Neuronal stem cell (in vitro differentiated cells): ENCODE data around the gene FAM114A1.

Experiments
- DNase-seq: peaks from one replicate; pipeline ENCODE4 v3.0.0-alpha.2; 2013; ENCODE audit warnings: low spot score
- H2AFZ ChIP-seq: one replicate; pipeline ENCODE4 v1.6.1; 2013; ENCODE audit warnings: mild to moderate bottlenecking, low read length, inconsistent platforms
- H2AK5ac ChIP-seq: 2 replicates; pipeline ENCODE4 v1.6.1; 2013; ENCODE audit warnings: low read depth, mild to moderate bottlenecking, inconsistent platforms, low read length, moderate library complexity, mixed read lengths
- H2BK120ac ChIP-seq: 2 replicates; pipeline ENCODE4 v1.6.1; 2013; ENCODE audit warnings: low read depth, mild to moderate bottlenecking, inconsistent platforms, low read length, moderate library complexity, mixed read lengths
- H2BK12ac ChIP-seq: one replicate; pipeline ENCODE4 v1.6.1; 2013; ENCODE audit warnings: low read length, inconsistent platforms
- H2BK15ac ChIP-seq: 2 replicates; pipeline ENCODE4 v1.6.1; 2013; ENCODE audit warnings: mild to moderate bottlenecking, low read length, inconsistent platforms, mixed read lengths
- H2BK5ac ChIP-seq: one replicate; pipeline ENCODE4 v1.6.1; 2013; ENCODE audit warnings: inconsistent platforms, mild to moderate bottlenecking, low read length, moderate library complexity
- H3K14ac ChIP-seq: one replicate; pipeline ENCODE4 v1.6.1; 2013; ENCODE audit warnings: low read length, inconsistent platforms
- H3K18ac ChIP-seq: 2 replicates; pipeline ENCODE4 v1.6.1; 2013; ENCODE audit warnings: low read length, inconsistent platforms
- H3K23ac ChIP-seq: 2 replicates; pipeline ENCODE4 v1.6.1; 2013; ENCODE audit warnings: low read depth, mild to moderate bottlenecking, mixed read lengths, low read length, inconsistent platforms; ENCODE audit not compliant: poor library complexity
- H3K27ac ChIP-seq: replicated peaks from 3 replicates; pipeline ENCODE4 v1.5.1; 2013; ENCODE audit warnings: low read length, inconsistent platforms
- H3K27me3 ChIP-seq, 3 experiments: 2 replicates each; pipeline ENCODE4 v1.6.1; 2013; ENCODE audit warnings: low read length in 3 of 3, mild to moderate bottlenecking in 2 of 3, inconsistent platforms in 1 of 3, low read depth in 1 of 3, mixed read lengths in 1 of 3, moderate library complexity in 1 of 3; ENCODE audit not compliant: control insufficient read depth in 3 of 3, insufficient read depth in 3 of 3
- H3K36me3 ChIP-seq, 2 donors: replicated peaks in 1 of 2; 2 replicates each; pipeline ENCODE4 v1.6.1; 2013; ENCODE audit warnings: low read length in 2 of 2; ENCODE audit not compliant: control insufficient read depth in 2 of 2, insufficient read depth in 2 of 2
- H3K4ac ChIP-seq: 2 replicates; pipeline ENCODE4 v1.6.1; 2013; ENCODE audit warnings: inconsistent platforms, mild to moderate bottlenecking, low read length, moderate library complexity
- H3K4me1 ChIP-seq, 2 donors: 1 replicate in 1 of 2; 2 replicates in 1 of 2; pipeline ENCODE4 v1.6.1; 2013; ENCODE audit warnings: low read length in 2 of 2, low read depth in 1 of 2; ENCODE audit not compliant: control insufficient read depth in 2 of 2, insufficient read depth in 1 of 2
- H3K4me2 ChIP-seq: one replicate; pipeline ENCODE4 v1.6.1; 2013; ENCODE audit warnings: mild to moderate bottlenecking, low read length, inconsistent platforms; ENCODE audit not compliant: insufficient read depth, poor library complexity, severe bottlenecking
- H3K4me3 ChIP-seq, 2 donors: 2 replicates each; pipeline ENCODE4 v1.5.1; 2013; ENCODE audit warnings: low read length in 2 of 2, mild to moderate bottlenecking in 2 of 2, inconsistent platforms in 1 of 2, moderate library complexity in 1 of 2
- H3K79me1 ChIP-seq: one replicate; pipeline ENCODE4 v1.6.1; 2013; ENCODE audit warnings: low read depth, mild to moderate bottlenecking, inconsistent platforms, low read length, moderate library complexity
- H3K9ac ChIP-seq: one replicate; pipeline ENCODE4 v1.6.1; 2013; ENCODE audit warnings: mild to moderate bottlenecking, low read depth, low read length, inconsistent platforms; ENCODE audit not compliant: poor library complexity
- H3K9me3 ChIP-seq, 2 donors: replicated peaks in 1 of 2; 2 replicates each; pipeline versions ENCODE3 to v1.6.1; 2013; ENCODE audit warnings: low read length in 2 of 2, mild to moderate bottlenecking in 2 of 2, inconsistent platforms in 1 of 2, low read depth in 1 of 2, mixed read lengths in 1 of 2, moderate library complexity in 1 of 2; ENCODE audit not compliant: control insufficient read depth in 2 of 2, insufficient read depth in 1 of 2
- H4K8ac ChIP-seq: one replicate; pipeline ENCODE4 v1.6.1; 2013; ENCODE audit warnings: low read depth, mild to moderate bottlenecking, inconsistent platforms, low read length, moderate library complexity
- H4K91ac ChIP-seq: one replicate; pipeline ENCODE4 v1.6.1; 2013; ENCODE audit warnings: low read length, low read depth, mild to moderate bottlenecking, inconsistent platforms; ENCODE audit not compliant: poor library complexity
- WGBS, 2 donors: extraction: QIAGEN DNeasy Blood & Tissue Kit; methylation state at CpG; one replicate each; pipeline ENCODE4 v1.1.7; 2013; ENCODE audit warnings: missing lambda C conversion rate in 2 of 2, mixed read lengths in 1 of 2; ENCODE audit not compliant: insufficient read length in 2 of 2, insufficient replicate concordance in 1 of 2; ENCODE audit errors: extremely low coverage in 2 of 2; 5-methylcytosine and 5-hydroxymethylcytosine counted together

Gene FAM114A1

GRCh38 chr4:38870098-38870808, 2.6 kb downstream of the FAM114A1 start:
- no peak overlapping the region for H2AK5ac ChIP-seq
- H4K91ac ChIP-seq, result no peak overlapping the region
- H3K14ac ChIP-seq, result no peak overlapping the region
- H2BK15ac ChIP-seq, result no peak overlapping the region
- H3K4ac ChIP-seq, result no peak overlapping the region
- DNase-seq, result no peak
- H3K23ac ChIP-seq, result no peak overlapping the region
- peaks cover 2 to 22% (median 10%) of the 10 kb centered on the region in 3 experiments for H3K27me3 ChIP-seq
- H2BK5ac ChIP-seq, result no peak overlapping the region
- H3K4me1 ChIP-seq, result peaks cover 5 to 6% of the 10 kb centered on the region in 2 donors
- H2BK120ac ChIP-seq, result no peak overlapping the region
- H3K36me3 ChIP-seq, result peaks cover 0 to 3% of the 10 kb centered on the region in 2 donors
- no peak overlapping the region for H3K27ac ChIP-seq
- no peaks in the 10 kb centered on the region for H3K79me1 ChIP-seq
- H2AFZ ChIP-seq, result no peak overlapping the region
- no peak overlapping the region for H4K8ac ChIP-seq
- no peak overlapping the region for H3K9ac ChIP-seq
- H2BK12ac ChIP-seq, result no peak overlapping the region
- no peaks in the 10 kb centered on the region for H3K9me3 ChIP-seq
- no CpG with 5 or more reads among the region's 7 CpGs for WGBS, 2 donors
- no peak overlapping the region for H3K4me3 ChIP-seq
- no peak overlapping the region for H3K18ac ChIP-seq
- H3K4me2 ChIP-seq, result no peak overlapping the region

- no peak for DNase-seq
- H4K8ac ChIP-seq, result no peak overlapping the region
- no peak overlapping the region for H3K4me2 ChIP-seq
- H4K91ac ChIP-seq, result no peak overlapping the region
- H2BK120ac ChIP-seq, result no peak overlapping the region
- no peak overlapping the region for H3K23ac ChIP-seq
- no peak overlapping the region for H2BK12ac ChIP-seq
- H3K4me3 ChIP-seq, result no peak overlapping the region
- peaks cover 2 to 22% (median 10%) of the 10 kb centered on the region in 3 experiments for H3K27me3 ChIP-seq
- H3K36me3 ChIP-seq, result peaks cover 0 to 3% of the 10 kb centered on the region in 2 donors
- H3K9me3 ChIP-seq, result peaks cover under 1 to 2% of the 10 kb centered on the region in 2 donors
- no peak overlapping the region for H3K18ac ChIP-seq
- H3K4me1 ChIP-seq, result peaks cover 5 to 6% of the 10 kb centered on the region in 2 donors
- H3K79me1 ChIP-seq, result no peaks in the 10 kb centered on the region
- no peak overlapping the region for H2AFZ ChIP-seq
- no peak overlapping the region for H3K27ac ChIP-seq
- H2BK15ac ChIP-seq, result no peak overlapping the region
- H2AK5ac ChIP-seq, result no peak overlapping the region
- no peak overlapping the region for H2BK5ac ChIP-seq
- H3K14ac ChIP-seq, result no peak overlapping the region
- WGBS, 2 donors, result no CpG with 5 or more reads among the region's 1 CpG
- H3K9ac ChIP-seq, result no peak overlapping the region
- H3K4ac ChIP-seq, result no peak overlapping the region
Observed at GRCh38 chr4:38871593-38871992, 4.0 kb downstream of the FAM114A1 start.

- H3K14ac ChIP-seq, result no peak overlapping the region
- peaks cover 0 to 3% of the 10 kb centered on the region in 2 donors for H3K36me3 ChIP-seq
- H3K79me1 ChIP-seq, result no peaks in the 10 kb centered on the region
- H3K4me1 ChIP-seq, result peaks cover 5 to 6% of the 10 kb centered on the region in 2 donors
- peaks cover 2 to 17% (median 10%) of the 10 kb centered on the region in 3 experiments for H3K27me3 ChIP-seq
- H2BK5ac ChIP-seq, result no peak overlapping the region
- H3K4ac ChIP-seq, result no peak overlapping the region
- H3K4me2 ChIP-seq, result no peak overlapping the region
- H4K91ac ChIP-seq, result no peak overlapping the region
- H2BK15ac ChIP-seq, result no peak overlapping the region
- DNase-seq, result no peak
- H3K9ac ChIP-seq, result no peak overlapping the region
- H3K27ac ChIP-seq, result no peak overlapping the region
- no peak overlapping the region for H2BK12ac ChIP-seq
- H3K4me3 ChIP-seq, result no peak overlapping the region
- H2BK120ac ChIP-seq, result no peak overlapping the region
- no peak overlapping the region for H3K18ac ChIP-seq
- H3K9me3 ChIP-seq, result peaks cover 2 to 3% of the 10 kb centered on the region in 2 donors
- H4K8ac ChIP-seq, result no peak overlapping the region
- no peak overlapping the region for H2AK5ac ChIP-seq
- no peak overlapping the region for H2AFZ ChIP-seq
- no peak overlapping the region for H3K23ac ChIP-seq
- no CpG with 5 or more reads among the region's 5 CpGs for WGBS, 2 donors
Observed at GRCh38 chr4:38872620-38873019, 5.0 kb downstream of the FAM114A1 start.

- peaks cover 2 to 3% of the 10 kb centered on the region in 2 donors for H3K9me3 ChIP-seq
- H3K4me2 ChIP-seq, result no peak overlapping the region
- no peak overlapping the region for H2BK120ac ChIP-seq
- H3K14ac ChIP-seq, result no peak overlapping the region
- H2BK5ac ChIP-seq, result no peak overlapping the region
- no peak for DNase-seq
- H3K27ac ChIP-seq, result no peak overlapping the region
- H3K9ac ChIP-seq, result no peak overlapping the region
- H3K23ac ChIP-seq, result no peak overlapping the region
- H2BK12ac ChIP-seq, result no peak overlapping the region
- WGBS, 2 donors, result no CpG with 5 or more reads among the region's 5 CpGs
- H2AK5ac ChIP-seq, result no peak overlapping the region
- peaks cover 0 to 3% of the 10 kb centered on the region in 2 donors for H3K36me3 ChIP-seq
- H4K8ac ChIP-seq, result no peak overlapping the region
- no peak overlapping the region for H4K91ac ChIP-seq
- no peaks in the 10 kb centered on the region for H3K79me1 ChIP-seq
- no peak overlapping the region for H3K4ac ChIP-seq
- no peak overlapping the region for H3K4me3 ChIP-seq
- H2BK15ac ChIP-seq, result no peak overlapping the region
- peaks cover 0 to 10% (median 3%) of the 10 kb centered on the region in 3 experiments for H3K27me3 ChIP-seq
- peaks cover 0 to 3% of the 10 kb centered on the region in 2 donors for H3K4me1 ChIP-seq
- H2AFZ ChIP-seq, result no peak overlapping the region
- no peak overlapping the region for H3K18ac ChIP-seq
Observed at GRCh38 chr4:38873290-38873944, 5.8 kb downstream of the FAM114A1 start.
